Neural progenitor cell (in vitro differentiated cells): Measurements from ENCODE around the gene WDR31. TPM values are rescaled to one million over a fixed set of nuclear protein-coding genes. Genes with fewer than 3 reads are reported as not detected.

ENCODE experiments used
- DNase-seq: peaks from one replicate; pipeline ENCODE4 v3.0.0-alpha.2; 2016; ENCODE audit warnings: low spot score
- H2AFZ ChIP-seq: fragments of 200-600 bp; sonication (generic); replicated peaks from 2 replicates; pipeline ENCODE4 v1.6.1; 2016; ENCODE audit warnings: antibody characterized with exemption
- H3F3A ChIP-seq: fragments of 200-600 bp; sonication (generic); 2 replicates; pipeline ENCODE4 v1.6.1; 2016; ENCODE audit warnings: antibody characterized with exemption, low read depth
- H3K27ac ChIP-seq: fragments of 200-600 bp; sonication (generic); 2 replicates; pipeline ENCODE4 v1.5.1; 2016; ENCODE audit warnings: mild to moderate bottlenecking
- H3K27me3 ChIP-seq: fragments of 200-600 bp; sonication (generic); 2 replicates; pipeline ENCODE4 v1.6.1; 2016; ENCODE audit warnings: mild to moderate bottlenecking, moderate library complexity
- H3K36me3 ChIP-seq: fragments of 200-600 bp; sonication (generic); 2 replicates; pipeline ENCODE4 v1.5.1; 2016
- H3K4me1 ChIP-seq: fragments of 200-600 bp; sonication (generic); 2 replicates; pipeline ENCODE4 v1.6.1; 2016; ENCODE audit warnings: mixed run types
- H3K4me2 ChIP-seq: fragments of 200-600 bp; sonication (generic); 2 replicates; pipeline ENCODE4 v1.6.1; 2016
- H3K4me3 ChIP-seq: fragments of 200-600 bp; sonication (generic); 2 replicates; pipeline ENCODE4 v1.5.1; 2016
- H3K79me2 ChIP-seq: fragments of 200-600 bp; sonication (generic); 2 replicates; pipeline ENCODE4 v1.6.1; 2016; ENCODE audit warnings: low read depth
- H3K9ac ChIP-seq: fragments of 200-600 bp; sonication (generic); 2 replicates; pipeline ENCODE4 v1.6.1; 2016
- H3K9me3 ChIP-seq: fragments of 200-600 bp; sonication (generic); 2 replicates; pipeline ENCODE4 v1.5.1; 2016; ENCODE audit warnings: low read depth
- H4K20me1 ChIP-seq: fragments of 200-600 bp; sonication (generic); 2 replicates; pipeline ENCODE4 v1.6.1; 2016; ENCODE audit warnings: low read depth
- H3K27ac Mint-ChIP-seq: 3 replicates; pipeline ENCODE4 v1.8.0; 2021; ENCODE audit warnings: mixed read lengths
- H3K27me3 Mint-ChIP-seq: 2 replicates; pipeline ENCODE4 v1.8.0; 2022; ENCODE audit warnings: low read depth, mild to moderate bottlenecking, inconsistent platforms, moderate library complexity, mixed read lengths; ENCODE audit not compliant: insufficient read depth
- H3K36me3 Mint-ChIP-seq: 3 replicates; pipeline ENCODE4 v1.8.0; 2021; ENCODE audit warnings: mixed read lengths
- H3K4me1 Mint-ChIP-seq: 3 replicates; pipeline ENCODE4 v1.8.0; 2021; ENCODE audit warnings: mixed read lengths
- H3K4me3 Mint-ChIP-seq: 3 replicates; pipeline ENCODE4 v1.8.0; 2021; ENCODE audit warnings: mild to moderate bottlenecking, moderate library complexity, mixed read lengths
- H3K9me3 Mint-ChIP-seq: 3 replicates; pipeline ENCODE4 v1.8.0; 2020; ENCODE audit warnings: mixed read lengths
- CTCF ChIP-seq: fragments of 200-600 bp; sonication (generic); IDR thresholded peaks from 2 replicates; pipeline ENCODE4 v1.5.1; 2017; ENCODE audit warnings: antibody characterized with exemption, mild to moderate bottlenecking
- EZH2 ChIP-seq: fragments of 200-600 bp; sonication (generic); IDR thresholded peaks from 2 replicates; pipeline ENCODE4 v1.6.1; 2017; ENCODE audit warnings: antibody characterized with exemption, mild to moderate bottlenecking, moderate library complexity
- EZH2phosphoT487 ChIP-seq: fragments of 200-600 bp; sonication (generic); IDR thresholded peaks from 2 replicates; pipeline ENCODE4 v1.6.1; 2017; ENCODE audit warnings: antibody characterized with exemption
- total RNA-seq: library from RNA; depleted of rRNA; stranded (reverse); fragments of >200 nt; gene quantifications from 2 replicates; pipeline ENCODE4 v1.2.3, GENCODE V29; 2015; ENCODE audit warnings: low replicate concordance

WDR31 gene
- total RNA-seq, 1 donor from 2014 or later: 3.2 TPM

GRCh38 chr9:113356686-113357292 lies 16.7 kb upstream of the WDR31 start:
- Mint-ChIP-seq H3K27me3 (peaks cover 27% of the 10 kb centered on the region), H3K36me3 (no peaks in the 10 kb centered on the region), H3K9me3 (peaks cover 3% of the 10 kb centered on the region), H3K4me1 (peaks cover 7% of the 10 kb centered on the region), H3K27ac (no peak overlapping the region), H3K4me3 (no peak overlapping the region)
- Histone ChIP-seq H4K20me1 (no peaks in the 10 kb centered on the region), H3K4me1 (no peaks in the 10 kb centered on the region), H3K79me2 (no peaks in the 10 kb centered on the region), H3K36me3 (no peaks in the 10 kb centered on the region), H3K27ac (no peak overlapping the region), H3K4me2 (no peak overlapping the region), H3K27me3 (peaks cover 9% of the 10 kb centered on the region), H3K9ac (no peak overlapping the region), H3K9me3 (no peaks in the 10 kb centered on the region), H3K4me3 (no peak overlapping the region), H2AFZ (no peak overlapping the region), H3F3A (no peaks in the 10 kb centered on the region)
- DNase-seq: no peak
- no peak for TF ChIP-seq CTCF
- no peak for TF ChIP-seq EZH2
- TF ChIP-seq EZH2phosphoT487: no peak

GRCh38 chr9:113355040-113355596 lies 15.0 kb upstream of the WDR31 start:
- Histone ChIP-seq H3K4me3 (no peak overlapping the region), H3K27me3 (peaks cover 26% of the 10 kb centered on the region), H4K20me1 (peaks cover 4% of the 10 kb centered on the region), H3K4me2 (no peak overlapping the region), H3K9me3 (no peaks in the 10 kb centered on the region), H3F3A (no peaks in the 10 kb centered on the region), H3K4me1 (peaks cover 4% of the 10 kb centered on the region), H2AFZ (no peak overlapping the region), H3K27ac (no peak overlapping the region), H3K9ac (no peak overlapping the region), H3K79me2 (no peaks in the 10 kb centered on the region), H3K36me3 (no peaks in the 10 kb centered on the region)
- Mint-ChIP-seq H3K4me1 (peaks cover 2% of the 10 kb centered on the region), H3K9me3 (peaks cover under 1% of the 10 kb centered on the region), H3K27me3 (peaks cover 42% of the 10 kb centered on the region), H3K27ac (no peak overlapping the region), H3K4me3 (no peak overlapping the region), H3K36me3 (no peaks in the 10 kb centered on the region)
- peak; percentile 36 for TF ChIP-seq CTCF
- no peak for TF ChIP-seq EZH2phosphoT487
- peak; percentile 29 for DNase-seq

- H3K27me3 Mint-ChIP-seq: peaks cover 61% of the 10 kb centered on the region
- H3K27me3 ChIP-seq: peaks cover 53% of the 10 kb centered on the region
Measured at GRCh38 chr9:113352411-113352810, 12.3 kb upstream of the WDR31 start.

More at GRCh38 chr9:113352411-113352810, 12.3 kb upstream of the WDR31 start:
- Histone ChIP-seq H3K4me2 (no peak overlapping the region), H3K4me1 (peaks cover 7% of the 10 kb centered on the region), H3K9ac (no peak overlapping the region), H4K20me1 (peaks cover 5% of the 10 kb centered on the region), H3K79me2 (no peaks in the 10 kb centered on the region), H2AFZ (no peak overlapping the region), H3K36me3 (no peaks in the 10 kb centered on the region), H3K4me3 (no peak overlapping the region), H3F3A (no peaks in the 10 kb centered on the region), H3K27ac (no peak overlapping the region), H3K9me3 (no peaks in the 10 kb centered on the region)
- no peaks in the 10 kb centered on the region for H3K9me3 Mint-ChIP-seq
- H3K4me3 Mint-ChIP-seq: no peak overlapping the region
- no peak for DNase-seq
- H3K27ac Mint-ChIP-seq: no peak overlapping the region
- peaks cover 8% of the 10 kb centered on the region for H3K4me1 Mint-ChIP-seq
- no peaks in the 10 kb centered on the region for H3K36me3 Mint-ChIP-seq
- TF ChIP-seq CTCF: no peak
- TF ChIP-seq EZH2: no peak
- no peak for TF ChIP-seq EZH2phosphoT487
